Activated naive CD4-positive, alpha-beta T cell treated with anti-CD3 and anti-CD28 coated beads, Interleukin-2, amount 10 ng/mL, durations not matched to agents 7 days and 5 days (primary cell): Measurements from ENCODE around the gene LINC01488.

Source experiments
- CTCF ChIA-PET: fragments of 350-600 bp; sonication (Branson Sonifier 250); formaldehyde crosslinking; loops from one replicate; lab custom pipeline; 2021; ENCODE audit warnings: antibody characterized with exemption; lab: Charles Lee
- DNase-seq: peaks from one replicate; pipeline ENCODE4 v3.0.0-alpha.2; 2020
- H3K27ac Mint-ChIP-seq: one replicate; pipeline ENCODE4 v1.8.0; 2021; ENCODE audit warnings: mild to moderate bottlenecking, moderate library complexity, mixed read lengths
- H3K27me3 Mint-ChIP-seq: one replicate; pipeline ENCODE4 v1.8.0; 2021; ENCODE audit warnings: mild to moderate bottlenecking, mixed read lengths
- H3K36me3 Mint-ChIP-seq: one replicate; pipeline ENCODE4 v1.8.0; 2021; ENCODE audit warnings: mixed read lengths
- H3K4me1 Mint-ChIP-seq: one replicate; pipeline ENCODE4 v1.8.0; 2021; ENCODE audit warnings: mixed read lengths
- H3K4me3 Mint-ChIP-seq: one replicate; pipeline ENCODE4 v1.8.0; 2021; ENCODE audit warnings: mild to moderate bottlenecking, moderate library complexity, mixed read lengths
- H3K9me3 Mint-ChIP-seq: one replicate; pipeline ENCODE4 v1.8.0; 2021; ENCODE audit warnings: mixed read lengths

Gene LINC01488

DNA sequence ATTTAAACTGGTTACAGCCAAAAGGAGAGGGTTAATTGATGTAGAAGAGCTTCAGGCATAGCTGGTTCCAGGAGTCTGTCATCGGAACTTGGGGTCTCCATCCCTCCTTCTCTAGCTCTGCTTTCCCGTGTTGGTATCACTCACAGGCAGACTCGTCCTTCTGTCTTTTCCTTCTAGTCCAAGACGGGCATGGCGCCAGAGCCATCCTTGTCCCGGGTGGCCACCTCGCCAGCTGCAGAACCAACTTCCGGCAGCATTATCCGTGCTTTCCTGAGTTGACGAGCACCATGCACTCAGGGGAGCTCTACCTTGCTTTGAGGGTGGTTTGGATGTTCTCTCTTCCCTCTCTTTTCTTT, 14.7 kb downstream of the LINC01488 start:
- DNase-seq: no peak
- Mint-ChIP-seq H3K27ac (no peak overlapping the region), H3K36me3 (no peaks in the 10 kb centered on the region), H3K4me3 (no peak overlapping the region), H3K27me3 (peaks cover 31% of the 10 kb centered on the region), H3K4me1 (no peaks in the 10 kb centered on the region), H3K9me3 (no peaks in the 10 kb centered on the region)
- CTCF ChIA-PET: no interaction called here

DNA sequence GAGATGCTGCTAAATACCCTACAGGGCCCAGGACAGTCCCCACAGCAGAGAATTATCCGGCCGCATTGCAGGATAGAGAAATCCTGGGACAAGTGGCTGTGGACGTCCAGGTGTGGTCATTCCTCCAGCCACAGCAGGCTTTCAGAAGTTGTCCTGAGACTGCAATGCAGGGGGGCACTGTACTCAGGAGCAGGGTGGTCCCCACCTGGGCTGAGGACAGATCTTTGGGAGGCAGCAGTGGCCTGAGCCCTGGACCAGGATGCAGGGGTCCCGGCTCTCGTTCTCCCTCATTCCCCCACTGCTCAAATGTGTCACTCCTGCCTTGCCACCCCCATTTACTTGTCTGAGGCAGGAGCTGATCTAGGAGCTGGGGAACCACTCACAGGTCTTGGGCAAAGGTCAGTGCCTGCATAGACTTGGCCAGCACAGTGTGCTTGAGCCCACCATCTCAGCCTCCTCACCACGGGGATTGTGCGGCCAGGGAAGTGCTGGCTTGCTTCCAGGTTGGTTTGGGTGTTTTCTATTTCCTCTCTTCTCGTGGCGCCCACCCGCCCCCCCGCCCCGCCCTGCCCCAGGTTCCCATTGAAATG, 15.3 kb downstream of the LINC01488 start:
- Mint-ChIP-seq H3K27ac (no peak overlapping the region), H3K9me3 (no peaks in the 10 kb centered on the region), H3K36me3 (no peaks in the 10 kb centered on the region), H3K4me3 (no peak overlapping the region), H3K4me1 (no peaks in the 10 kb centered on the region), H3K27me3 (peaks cover 31% of the 10 kb centered on the region)
- CTCF ChIA-PET: no interaction called here
- DNase-seq: no peak

DNA sequence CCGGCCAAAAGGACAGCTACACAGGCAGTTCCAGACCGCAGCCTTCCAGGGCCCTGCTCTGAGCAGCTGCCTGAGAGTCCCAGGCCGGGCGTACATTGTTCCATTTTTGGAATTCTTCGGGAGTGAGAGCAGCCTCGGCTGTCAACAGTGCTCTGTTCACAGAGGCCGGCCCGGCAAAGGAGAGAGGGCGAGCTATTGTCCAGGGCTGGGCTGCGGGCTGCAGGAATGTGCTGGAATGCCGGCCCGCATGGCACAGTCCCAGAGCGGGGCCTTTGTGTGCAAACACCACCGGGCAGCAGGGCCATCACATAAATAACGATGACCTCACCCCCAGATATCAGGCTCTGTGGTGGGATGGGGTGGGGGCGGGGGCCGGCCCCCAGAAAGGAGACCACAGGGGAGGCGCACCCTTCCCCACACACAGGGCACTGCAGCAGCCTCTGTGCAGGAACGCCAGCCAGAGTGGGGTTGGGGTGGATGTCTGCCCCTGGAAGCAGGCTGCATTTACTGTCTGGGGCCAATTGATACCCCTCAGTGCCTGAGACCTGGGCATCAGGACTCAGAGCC, 15.8 kb downstream of the LINC01488 start:
- no peaks in the 10 kb centered on the region for H3K36me3 Mint-ChIP-seq
- H3K27ac Mint-ChIP-seq: no peak overlapping the region
- no peaks in the 10 kb centered on the region for H3K9me3 Mint-ChIP-seq
- DNase-seq: no peak
- H3K27me3 Mint-ChIP-seq: peaks cover 30% of the 10 kb centered on the region
- CTCF ChIA-PET: no interaction called here
- no peaks in the 10 kb centered on the region for H3K4me1 Mint-ChIP-seq
- no peak overlapping the region for H3K4me3 Mint-ChIP-seq

DNA sequence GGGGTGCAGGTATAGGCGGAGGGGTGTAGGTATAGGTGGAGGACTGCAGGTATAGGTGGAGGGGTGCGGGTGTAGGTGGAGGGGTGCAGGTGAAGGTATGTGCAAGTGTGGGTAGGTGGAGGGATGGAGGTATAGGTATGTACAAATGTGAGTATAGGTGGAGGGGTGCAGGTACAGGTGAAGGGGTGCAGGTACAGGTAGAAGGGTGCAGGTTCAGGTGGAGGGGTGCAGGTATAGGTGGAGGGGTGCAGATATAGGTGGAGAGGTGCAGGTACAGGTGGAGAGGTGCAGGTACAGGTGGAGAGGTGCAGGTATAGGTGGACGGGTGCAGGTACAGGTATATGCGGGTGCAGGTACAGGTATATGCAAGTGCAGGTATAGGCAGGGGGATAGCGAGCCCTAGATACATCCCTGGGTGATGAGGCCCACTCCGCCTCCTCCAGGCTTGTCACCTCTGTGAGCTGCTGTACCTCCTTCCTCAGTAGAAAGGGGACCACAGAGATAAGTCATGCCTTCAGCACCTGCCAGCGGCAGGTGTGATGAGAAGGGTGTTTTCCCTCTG, 17.2 kb downstream of the LINC01488 start:
- H3K4me1 Mint-ChIP-seq: peaks cover 2% of the 10 kb centered on the region
- CTCF ChIA-PET: no interaction called here
- H3K9me3 Mint-ChIP-seq: no peaks in the 10 kb centered on the region
- no peak overlapping the region for H3K4me3 Mint-ChIP-seq
- peaks cover 27% of the 10 kb centered on the region for H3K27me3 Mint-ChIP-seq
- H3K36me3 Mint-ChIP-seq: no peaks in the 10 kb centered on the region
- DNase-seq: no peak
- no peak overlapping the region for H3K27ac Mint-ChIP-seq

DNA sequence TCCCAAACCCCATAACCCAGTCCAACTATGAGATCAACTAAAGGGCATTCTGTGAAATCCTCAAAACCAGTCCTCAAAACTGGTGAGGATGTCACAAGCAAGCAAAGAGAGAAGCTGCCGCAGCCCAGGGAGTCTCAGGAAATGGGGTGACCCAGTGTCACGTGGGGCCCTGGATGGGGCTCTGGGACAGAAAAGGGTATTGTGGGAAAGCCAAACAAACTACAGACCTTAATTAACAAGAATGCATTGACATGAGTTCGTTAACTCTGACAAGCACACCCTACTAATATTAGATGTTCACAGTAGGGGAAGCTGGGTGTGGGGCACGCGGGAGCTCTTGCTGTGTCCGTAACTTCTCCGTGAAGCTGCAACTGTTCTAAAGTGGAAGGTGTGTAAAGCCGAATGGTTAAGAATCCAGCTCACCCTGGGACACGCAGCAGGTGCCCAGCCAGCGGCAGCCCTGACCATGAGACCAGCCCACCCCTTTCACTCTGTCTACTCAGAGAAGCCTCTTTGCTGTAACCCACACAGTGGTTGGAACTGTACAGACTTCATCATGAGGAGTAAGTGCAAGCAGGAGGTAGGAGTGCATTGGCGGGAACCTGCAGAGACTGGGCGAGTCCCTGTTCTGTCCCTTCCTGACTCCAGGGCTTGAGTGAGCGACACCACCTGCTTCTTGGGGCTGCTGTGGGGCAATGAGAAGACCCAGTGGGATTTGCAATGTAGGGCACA, 17.9 kb downstream of the LINC01488 start:
- Mint-ChIP-seq H3K36me3 (no peaks in the 10 kb centered on the region), H3K4me3 (no peak overlapping the region), H3K4me1 (peaks cover 2% of the 10 kb centered on the region), H3K9me3 (no peaks in the 10 kb centered on the region), H3K27me3 (peaks cover 22% of the 10 kb centered on the region), H3K27ac (no peak overlapping the region)
- CTCF ChIA-PET: no interaction called here
- no peak for DNase-seq

DNA sequence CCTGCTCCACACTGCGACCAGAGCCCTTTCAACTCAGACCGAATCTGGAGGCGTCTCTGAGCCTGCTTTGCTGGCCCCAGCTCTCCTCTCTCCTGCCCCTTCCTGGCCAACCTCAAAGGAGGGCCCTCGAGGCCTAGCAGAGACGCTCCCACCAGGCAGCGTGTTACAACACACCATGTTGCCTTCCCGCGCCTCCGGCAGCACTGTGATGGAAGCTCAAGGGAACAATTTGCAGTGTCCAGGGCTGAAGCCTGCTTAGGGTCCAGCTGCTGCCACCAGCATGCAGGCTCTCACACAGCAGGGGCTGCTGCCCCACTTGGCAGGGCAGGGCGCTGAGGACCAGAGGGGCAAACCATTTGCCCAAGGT, 18.4 kb downstream of the LINC01488 start:
- H3K36me3 Mint-ChIP-seq: no peaks in the 10 kb centered on the region
- H3K27me3 Mint-ChIP-seq: peaks cover 25% of the 10 kb centered on the region
- no peaks in the 10 kb centered on the region for H3K9me3 Mint-ChIP-seq
- no peak overlapping the region for H3K4me3 Mint-ChIP-seq
- no peak for DNase-seq
- peaks cover 2% of the 10 kb centered on the region for H3K4me1 Mint-ChIP-seq
- CTCF ChIA-PET: no interaction called here
- no peak overlapping the region for H3K27ac Mint-ChIP-seq

DNA sequence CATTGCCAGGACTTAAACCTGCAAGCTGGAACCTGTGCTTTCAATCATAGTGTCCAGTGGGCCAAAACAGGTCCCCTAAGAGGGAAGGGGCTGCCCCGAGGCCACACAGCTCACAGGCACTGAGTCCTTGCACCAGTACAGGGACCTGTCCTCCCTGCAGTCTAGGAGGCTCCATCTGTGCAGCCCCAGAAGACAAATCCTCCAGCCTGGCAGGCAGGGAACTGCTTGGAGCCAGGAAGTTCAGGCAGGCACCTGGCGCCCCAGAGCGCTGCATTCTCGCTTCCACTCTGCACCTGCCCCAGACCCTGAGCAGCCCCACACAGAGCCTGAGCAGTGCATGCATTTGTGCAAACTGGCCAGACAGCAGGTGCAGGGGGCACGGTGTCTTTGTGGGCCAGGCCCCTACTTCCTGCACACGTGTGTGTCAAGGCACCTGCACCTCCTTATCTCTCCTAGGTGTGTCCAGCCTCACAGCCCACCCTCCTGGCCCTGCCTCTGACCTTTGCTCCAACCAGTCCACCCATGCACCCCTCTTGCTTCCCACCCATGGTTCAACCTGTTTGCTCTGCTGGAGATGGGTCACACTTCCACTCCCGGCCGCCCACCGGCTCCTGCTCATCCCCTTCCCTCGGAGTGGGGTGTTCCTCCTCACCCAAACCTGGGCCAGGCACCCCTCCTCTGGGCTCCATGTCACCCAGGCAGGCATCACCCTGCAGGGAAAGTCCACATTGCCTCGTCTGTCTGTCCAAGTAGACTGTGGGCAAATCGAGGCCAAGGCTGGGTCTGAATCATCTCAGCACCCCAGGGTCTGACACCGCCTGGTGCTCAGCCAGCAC, 19.0 kb downstream of the LINC01488 start:
- no peak for DNase-seq
- Mint-ChIP-seq H3K4me3 (no peak overlapping the region), H3K9me3 (no peaks in the 10 kb centered on the region), H3K27me3 (peaks cover 23% of the 10 kb centered on the region), H3K4me1 (peaks cover 2% of the 10 kb centered on the region), H3K36me3 (no peaks in the 10 kb centered on the region), H3K27ac (no peak overlapping the region)
- CTCF ChIA-PET: no interaction called here

DNA sequence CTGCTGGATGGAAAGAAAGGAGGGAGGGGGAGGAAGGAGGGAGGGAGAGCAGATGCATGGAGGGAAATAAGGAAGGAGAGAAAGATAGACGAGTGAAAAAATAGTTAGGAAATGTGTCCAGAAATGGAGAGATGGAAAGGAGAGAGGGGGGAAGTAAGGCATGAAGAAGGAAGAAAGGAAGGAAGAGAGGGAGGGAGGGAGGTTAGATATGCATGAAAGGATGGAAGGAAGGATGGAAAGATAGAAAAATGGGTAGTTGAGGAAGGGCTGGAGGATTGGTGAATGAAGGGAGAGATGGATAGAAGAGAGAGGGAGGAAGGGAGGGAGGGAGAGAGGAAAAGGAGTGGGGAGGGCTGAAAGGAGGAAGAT, 19.6 kb downstream of the LINC01488 start:
- peaks cover 22% of the 10 kb centered on the region for H3K27me3 Mint-ChIP-seq
- no peak overlapping the region for H3K27ac Mint-ChIP-seq
- no peaks in the 10 kb centered on the region for H3K9me3 Mint-ChIP-seq
- no peak for DNase-seq
- CTCF ChIA-PET: no interaction called here
- no peak overlapping the region for H3K4me3 Mint-ChIP-seq
- H3K36me3 Mint-ChIP-seq: no peaks in the 10 kb centered on the region
- peaks cover 2% of the 10 kb centered on the region for H3K4me1 Mint-ChIP-seq

DNA sequence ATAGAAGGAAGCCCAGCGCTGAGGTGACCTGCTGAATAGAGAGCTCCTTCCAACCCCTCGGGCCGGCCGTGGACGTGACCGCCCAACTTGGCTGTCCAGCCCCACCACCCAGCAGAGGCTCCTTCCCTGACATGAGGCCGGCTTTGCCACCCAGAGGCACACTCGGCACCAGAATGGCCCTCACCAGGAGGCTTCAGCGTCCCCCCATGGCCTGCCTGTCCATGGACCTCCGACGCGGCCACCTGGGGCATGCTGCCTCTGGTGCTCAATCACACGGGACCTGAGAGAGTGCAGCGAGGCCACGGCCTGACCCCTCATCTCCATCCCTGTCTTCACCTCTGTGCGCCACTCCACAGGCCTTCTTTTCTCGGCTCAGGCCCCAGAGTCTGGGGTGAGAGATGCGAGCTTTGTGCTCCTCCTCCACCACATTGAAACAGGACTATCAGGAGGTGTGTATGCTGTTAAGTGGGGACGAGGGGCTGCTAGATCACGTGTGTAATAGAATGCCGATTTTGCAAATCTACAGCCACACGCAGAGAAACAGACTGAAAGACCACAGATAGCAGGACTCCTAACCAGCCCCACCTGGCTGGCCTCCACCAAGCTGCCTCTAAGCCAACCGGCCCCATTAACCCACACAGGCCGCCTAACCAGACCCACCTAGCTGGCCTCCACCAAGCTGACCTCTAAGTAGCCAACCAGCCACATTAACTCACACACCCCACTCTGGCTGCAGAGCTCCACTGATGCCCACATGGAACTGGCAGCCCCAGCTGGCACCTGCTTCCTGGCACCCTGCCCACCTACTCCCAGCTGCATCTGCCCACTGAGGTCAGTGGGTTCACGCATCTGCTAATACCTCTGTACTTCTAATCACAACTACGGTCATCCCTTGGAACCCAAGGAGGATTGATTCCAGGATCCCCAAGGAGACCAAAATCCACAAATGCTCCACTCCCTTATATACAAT, 20.7 kb downstream of the LINC01488 start:
- DNase-seq: no peak
- CTCF ChIA-PET: no interaction called here
- Mint-ChIP-seq H3K36me3 (no peaks in the 10 kb centered on the region), H3K9me3 (no peaks in the 10 kb centered on the region), H3K4me3 (no peak overlapping the region), H3K27ac (no peak overlapping the region), H3K4me1 (peaks cover 2% of the 10 kb centered on the region), H3K27me3 (peaks cover 24% of the 10 kb centered on the region)

DNA sequence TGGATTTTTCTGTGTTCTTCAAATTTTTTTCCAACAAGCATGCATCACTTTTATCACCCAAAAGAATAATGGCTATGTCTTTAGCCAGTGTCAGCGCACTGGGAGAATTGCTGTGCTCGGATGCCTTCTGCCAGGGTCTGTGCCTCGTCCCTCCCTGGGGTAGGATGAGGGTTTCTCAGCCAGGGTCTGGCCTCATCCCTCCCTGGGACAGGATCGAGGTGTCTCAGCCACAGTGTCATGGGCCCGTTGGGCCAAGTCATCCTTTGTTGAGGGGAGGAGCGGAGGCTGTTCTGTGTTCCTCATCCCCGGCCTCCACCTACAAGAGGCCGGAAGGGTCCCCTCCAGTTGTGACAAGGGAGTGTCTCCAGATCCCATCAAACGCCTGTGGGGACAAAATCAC, 22.7 kb downstream of the LINC01488 start:
- Mint-ChIP-seq H3K27me3 (peaks cover 24% of the 10 kb centered on the region), H3K27ac (no peak overlapping the region), H3K4me3 (no peak overlapping the region), H3K9me3 (no peaks in the 10 kb centered on the region), H3K4me1 (peaks cover 6% of the 10 kb centered on the region), H3K36me3 (no peaks in the 10 kb centered on the region)
- CTCF ChIA-PET: no interaction called here
- no peak for DNase-seq

DNA sequence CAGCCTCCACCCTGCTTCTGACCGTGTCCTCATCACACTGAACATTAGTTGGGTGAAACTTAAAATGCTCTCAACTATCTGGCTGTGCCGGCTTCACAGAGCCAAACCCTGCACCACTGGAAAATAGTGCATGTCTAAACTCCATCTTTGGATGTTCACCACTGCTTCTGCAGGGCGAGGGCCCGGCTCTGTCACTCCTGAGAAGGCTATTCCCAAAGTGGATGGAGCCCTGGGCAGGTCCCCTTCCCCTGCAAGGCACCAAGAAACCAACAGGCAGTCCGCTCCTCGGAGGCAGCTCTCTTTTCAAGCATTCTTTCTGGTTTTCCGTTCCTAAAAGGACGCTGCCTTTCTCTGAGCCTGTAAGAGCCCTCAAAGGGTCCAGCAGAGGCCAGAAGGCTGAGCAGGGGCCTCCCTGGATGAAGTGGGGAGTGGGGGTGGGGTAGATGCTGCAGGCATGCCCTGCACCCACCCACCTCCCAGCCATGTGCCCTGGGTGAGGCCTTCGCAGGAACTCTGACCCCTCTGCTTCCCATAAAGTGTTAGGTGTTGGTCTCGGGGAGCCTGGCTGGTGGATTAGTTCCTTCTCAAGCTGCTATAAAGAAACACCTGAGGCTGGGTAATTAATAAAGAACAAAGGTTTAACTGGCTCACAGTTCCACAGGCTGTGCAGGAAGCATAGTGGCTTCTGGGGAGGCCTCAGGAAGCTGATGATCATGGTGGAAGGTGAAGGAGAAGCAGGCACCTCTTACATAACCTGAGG, 23.3 kb downstream of the LINC01488 start:
- Mint-ChIP-seq H3K27me3 (peaks cover 19% of the 10 kb centered on the region), H3K9me3 (no peaks in the 10 kb centered on the region), H3K4me3 (no peak overlapping the region), H3K27ac (no peak overlapping the region), H3K36me3 (no peaks in the 10 kb centered on the region), H3K4me1 (peaks cover 8% of the 10 kb centered on the region)
- CTCF ChIA-PET: no interaction called here
- DNase-seq: no peak

DNA sequence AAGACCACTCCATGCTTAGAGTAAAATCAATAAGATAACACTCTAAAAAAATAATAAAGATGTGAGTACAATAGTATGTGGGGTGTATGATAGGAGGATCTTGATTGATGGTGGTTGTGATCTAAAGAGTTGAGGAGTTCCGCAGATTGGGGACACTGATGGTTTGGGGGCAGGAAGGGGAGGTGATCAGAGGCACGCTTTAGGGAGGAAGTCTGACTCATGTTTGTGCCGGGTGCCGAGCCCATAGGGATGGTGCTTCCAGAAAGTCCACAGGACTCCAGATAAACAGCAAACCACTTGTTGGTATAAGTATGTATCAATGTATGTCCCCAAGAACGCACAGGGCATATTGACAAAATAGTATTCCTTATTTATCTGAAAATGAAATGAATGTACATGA, 27.5 kb downstream of the LINC01488 start:
- no peak overlapping the region for H3K27ac Mint-ChIP-seq
- no peak overlapping the region for H3K4me3 Mint-ChIP-seq
- H3K27me3 Mint-ChIP-seq: peaks cover 12% of the 10 kb centered on the region
- no peaks in the 10 kb centered on the region for H3K36me3 Mint-ChIP-seq
- DNase-seq: no peak
- no peaks in the 10 kb centered on the region for H3K9me3 Mint-ChIP-seq
- H3K4me1 Mint-ChIP-seq: peaks cover 7% of the 10 kb centered on the region
- CTCF ChIA-PET: no interaction called here

DNA sequence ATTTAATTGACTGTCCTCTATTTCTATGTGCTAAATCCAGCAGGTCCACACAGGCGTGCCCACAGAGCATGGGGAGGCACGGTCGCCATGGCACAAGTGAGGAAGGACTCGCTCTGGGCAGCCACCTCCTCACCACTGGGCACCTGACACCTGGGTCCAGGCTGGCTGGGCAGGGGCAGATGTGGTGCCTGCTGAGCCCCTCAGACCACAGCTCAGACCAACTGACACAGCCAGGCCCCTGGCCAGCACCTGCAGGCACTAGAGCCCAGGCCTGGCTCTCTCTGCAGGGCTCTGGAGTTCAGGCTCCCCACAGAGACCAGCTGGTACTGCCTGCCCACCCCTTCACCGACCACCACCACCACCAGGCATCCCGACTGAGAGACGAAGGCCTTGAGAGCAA, 27.9 kb downstream of the LINC01488 start:
- Mint-ChIP-seq H3K4me3 (no peak overlapping the region), H3K27me3 (peaks cover 12% of the 10 kb centered on the region), H3K4me1 (peaks cover 7% of the 10 kb centered on the region), H3K27ac (no peak overlapping the region), H3K36me3 (no peaks in the 10 kb centered on the region), H3K9me3 (no peaks in the 10 kb centered on the region)
- DNase-seq: no peak
- CTCF ChIA-PET: no interaction called here
